Spleen (tissue), 11 donors: ENCODE results near the gene RTN4IP1. TPM values are rescaled to one million over a fixed set of nuclear protein-coding genes. Genes with fewer than 3 reads are reported as not detected.
A peak's percentile ranks its signal among the peaks of the same experiment; 100 is the strongest.

Experiments
- DNase-seq: peaks from one replicate; pipeline ENCODE4 v3.0.0-alpha.2; 2020
- H3K27ac ChIP-seq, 8 donors: fragments of 200-600 bp; sonication (generic) in 7 of 8; 1 replicate in 4 of 8; 2 replicates in 4 of 8; pipeline versions ENCODE4 v1.5.0 to v1.8.0; 2016 to 2021; ENCODE audit warnings: inconsistent platforms in 4 of 8, mild to moderate bottlenecking in 4 of 8, moderate library complexity in 1 of 8
- H3K27me3 ChIP-seq, 7 donors: fragments of 200-600 bp; sonication (generic) in 6 of 7; replicated peaks in 1 of 7; 1 replicate in 4 of 7; 2 replicates in 3 of 7; pipeline versions ENCODE4 v1.5.0 to v1.8.0; 2016 to 2021; ENCODE audit warnings: inconsistent platforms in 3 of 7, mild to moderate bottlenecking in 1 of 7
- H3K36me3 ChIP-seq, 6 donors: fragments of 200-600 bp; sonication (generic) in 5 of 6; 1 replicate in 4 of 6; 2 replicates in 2 of 6; pipeline versions ENCODE4 v1.5.0 to v1.8.0; 2016 to 2021; ENCODE audit warnings: inconsistent platforms in 2 of 6
- H3K4me1 ChIP-seq, 6 donors: fragments of 200-600 bp; sonication (generic) in 5 of 6; 1 replicate in 3 of 6; 2 replicates in 3 of 6; pipeline versions ENCODE4 v1.5.0 to v1.8.0; 2016 to 2021; ENCODE audit warnings: inconsistent platforms in 3 of 6
- H3K4me3 ChIP-seq, 8 donors: fragments of 200-600 bp; sonication (generic) in 7 of 8; 1 replicate in 4 of 8; 2 replicates in 4 of 8; pipeline versions ENCODE4 v1.5.0 to v1.8.0; 2016 to 2021; ENCODE audit warnings: inconsistent platforms in 4 of 8, mild to moderate bottlenecking in 4 of 8, moderate library complexity in 2 of 8
- H3K9me3 ChIP-seq, 8 donors: fragments of 200-600 bp; sonication (generic) in 7 of 8; 1 replicate in 4 of 8; 2 replicates in 4 of 8; pipeline versions ENCODE4 v1.5.0 to v1.8.0; 2016 to 2021; ENCODE audit warnings: inconsistent platforms in 4 of 8
- CTCF ChIP-seq, 11 experiments: fragments of 200-600 bp in 7 of 11; fragments of 450-650 bp in 4 of 11; sonication (generic) in 4 of 11; IDR thresholded peaks in 8 of 11; conservative IDR thresholded peaks in 3 of 11; 1 replicate in 7 of 11; 2 replicates in 4 of 11; pipeline versions ENCODE4 v1.4.0 to v1.8.0; 2016 to 2021; ENCODE audit warnings: antibody characterized with exemption in 11 of 11, inconsistent platforms in 4 of 11, mild to moderate bottlenecking in 1 of 11
- POLR2A ChIP-seq, 3 donors: fragments of 450-650 bp; IDR thresholded peaks; one replicate each; pipeline ENCODE4 v1.5.1; 2017; ENCODE audit warnings: antibody characterized with exemption in 3 of 3, mild to moderate bottlenecking in 1 of 3
- POLR2AphosphoS5 ChIP-seq, 3 donors: sonication (generic); formaldehyde crosslinking; IDR thresholded peaks; one replicate each; pipeline ENCODE4 v1.5.1; 2017; ENCODE audit warnings: antibody characterized with exemption in 3 of 3
- WGBS, 5 donors: extraction: QIAGEN DNeasy Blood & Tissue Kit in 3 of 5; methylation state at CpG; one replicate each; pipeline versions ENCODE4 v1.1.5 to v1.1.7; 2013 to 2018; 5-methylcytosine and 5-hydroxymethylcytosine counted together
- intact Hi-C: fragments of 100-400 bp; cut with DNase I; formaldehyde crosslinking; loops from one replicate; pipeline ENCODE4 v1.15.0; 2023; ENCODE audit warnings: low total_unique reads
- polyA plus RNA-seq, 3 donors: library from polyadenylated mRNA; stranded (reverse); fragments of 200-250 nt; gene quantifications; one replicate each; pipeline ENCODE4 v1.2.1, GENCODE V29; 2013
- total RNA-seq, 7 donors: library from RNA; depleted of rRNA in 3 of 7; stranded (reverse); fragments of >200 nt in 3 of 7; fragmentation: NEBNext Ultra II Directional in 4 of 7; extraction: Animal tissue kit (Norgen Biotek cat#: 25700) in 4 of 7; gene quantifications; one replicate each; pipeline versions ENCODE4 v1.1.0 to v1.2.1, GENCODE V29; 2016 to 2021
- donor health status: healthy with polysubstance abuse.
- donor health status: DM: no; HTN: no; CAD: no; lungs with moderate emphysema.
- donor health status: DM: no; HTN: no; CAD: no.
- donor health status: Bipolar disorder and iron deficiency.
- donor health status: healthy.
- donor health status: DM: no; HTN: no; CAD: no.
- donor health status: DM: yes; HTN: yes; CAD: no.

Gene RTN4IP1
- total and polyA plus RNA-seq, 10 donors = 3.9 to 9.1 (median 6.6) TPM

DNA sequence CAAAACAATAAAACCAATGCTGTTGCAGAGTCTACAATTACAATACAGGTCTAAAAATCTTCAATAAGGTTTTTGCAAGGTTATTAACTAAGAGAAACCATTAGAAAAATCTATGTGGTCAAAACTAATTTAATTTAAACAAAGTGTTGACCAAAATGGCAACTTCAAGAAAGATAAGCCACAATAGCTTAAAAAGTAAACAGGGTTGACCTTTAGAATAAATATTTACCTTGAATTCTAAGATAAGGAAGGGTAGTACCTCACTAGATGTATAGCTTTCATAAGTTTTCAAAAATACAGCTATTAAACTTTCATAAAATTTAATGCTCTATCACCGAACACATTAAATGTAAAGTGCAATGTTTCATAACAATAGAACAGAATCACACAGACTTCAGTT, 11.4 kb downstream of the RTN4IP1 start:
- no peak overlapping the region for H3K27ac ChIP-seq
- H3K36me3 ChIP-seq = peaks cover 0 to 69% (median 8%) of the 10 kb centered on the region in 6 donors
- no peak for DNase-seq
- no peaks in the 10 kb centered on the region for H3K27me3 ChIP-seq
- peaks cover 0 to 22% (median 0%) of the 10 kb centered on the region in 6 donors for H3K4me1 ChIP-seq
- no peaks in the 10 kb centered on the region for H3K9me3 ChIP-seq
- H3K4me3 ChIP-seq = no peak overlapping the region
- intact Hi-C loops = no loop called here
- WGBS, 5 donors = 89 to 95% (median 91%) methylated on average over 1 of the region's 1 CpG
- TF ChIP-seq CTCF (IDR thresholded peaks at IDR 0.05 in 8 of 11, conservative IDR thresholded peaks at IDR 0.05 in 3 of 11) (no peak), POLR2AphosphoS5 (IDR thresholded peaks at IDR 0.05) (no peak), POLR2A (IDR thresholded peaks at IDR 0.05) (no peak)

DNA sequence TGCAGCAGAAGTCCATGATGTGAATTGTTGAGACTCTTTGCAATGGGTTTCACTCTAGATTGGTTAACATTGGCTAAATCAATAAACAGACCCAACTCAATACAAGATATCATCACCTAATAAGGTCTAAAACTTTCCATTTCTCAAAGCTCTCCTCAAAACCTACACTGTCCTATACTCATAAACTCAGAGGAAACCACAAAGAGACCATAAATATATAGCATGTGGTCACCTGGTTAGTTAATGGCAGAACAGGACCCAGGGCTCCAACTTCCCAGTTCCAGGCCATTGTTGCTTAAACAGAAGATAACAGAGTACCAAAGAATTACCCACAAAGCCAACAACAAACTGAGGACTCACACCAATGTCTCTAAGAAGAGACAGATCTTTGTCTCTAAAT, 12.0 kb downstream of the RTN4IP1 start:
- intact Hi-C loops = no loop called here
- Histone ChIP-seq H3K36me3 (peaks cover 0 to 65% (median 8%) of the 10 kb centered on the region in 6 donors), H3K4me3 (no peak overlapping the region), H3K4me1 (peaks cover 0 to 23% (median 0%) of the 10 kb centered on the region in 6 donors), H3K27me3 (no peaks in the 10 kb centered on the region), H3K9me3 (no peaks in the 10 kb centered on the region), H3K27ac (no peak overlapping the region)
- no peak for DNase-seq
- TF ChIP-seq POLR2A (IDR thresholded peaks at IDR 0.05) = no peak
- no peak for TF ChIP-seq POLR2AphosphoS5 (IDR thresholded peaks at IDR 0.05)

- 51 to 71% (median 62%) methylated on average over 3 of the region's 3 CpGs for WGBS, 5 donors
- Histone ChIP-seq H3K4me1 (peaks cover 0 to 25% (median 0%) of the 10 kb centered on the region in 6 donors), H3K4me3 (no peak overlapping the region), H3K36me3 (peaks cover 0 to 63% (median 3%) of the 10 kb centered on the region in 6 donors), H3K27ac (peak overlapping the region in 2 of 8 donors; percentile 7 to 9), H3K9me3 (no peaks in the 10 kb centered on the region), H3K27me3 (no peaks in the 10 kb centered on the region)
- no peak for DNase-seq
- TF ChIP-seq POLR2A (IDR thresholded peaks at IDR 0.05) = no peak
- TF ChIP-seq CTCF (IDR thresholded peaks at IDR 0.05 in 8 of 11, conservative IDR thresholded peaks at IDR 0.05 in 3 of 11) = no peak
- TF ChIP-seq POLR2AphosphoS5 (IDR thresholded peaks at IDR 0.05) = no peak
- intact Hi-C loops = no loop called here
Observed at GRCh38 chr6:106614592-106615257, 14.6 kb downstream of the RTN4IP1 start.

DNA sequence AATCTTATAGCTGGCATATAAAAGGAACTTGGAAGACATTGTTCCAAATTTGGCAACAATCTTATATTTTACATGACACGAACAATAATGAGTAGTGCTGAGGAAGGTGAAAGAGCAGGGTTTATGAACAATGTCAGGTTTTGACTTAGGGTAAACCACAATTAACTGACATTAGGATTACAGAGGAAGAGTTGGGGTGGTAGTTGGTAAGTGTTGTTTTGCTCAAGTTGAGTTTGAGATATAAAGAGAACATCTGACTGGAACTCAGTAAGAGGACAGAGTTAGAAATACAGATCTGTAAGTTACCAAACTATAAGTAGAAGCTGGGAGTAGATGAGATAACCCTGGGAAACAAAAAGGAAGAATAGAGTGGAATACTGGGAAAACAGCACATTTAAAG, 15.1 kb downstream of the RTN4IP1 start:
- WGBS, 5 donors = 36 to 63% (median 50%) methylated on average over 1 of the region's 1 CpG
- DNase-seq = no peak
- TF ChIP-seq CTCF (IDR thresholded peaks at IDR 0.05 in 8 of 11, conservative IDR thresholded peaks at IDR 0.05 in 3 of 11) = no peak
- no peak for TF ChIP-seq POLR2AphosphoS5 (IDR thresholded peaks at IDR 0.05)
- no peak for TF ChIP-seq POLR2A (IDR thresholded peaks at IDR 0.05)
- Histone ChIP-seq H3K4me1 (peaks cover 0 to 31% (median 0%) of the 10 kb centered on the region in 6 donors), H3K27ac (peak overlapping the region in 2 of 8 donors; percentile 7 to 9), H3K4me3 (no peak overlapping the region), H3K36me3 (peaks cover 0 to 60% (median 3%) of the 10 kb centered on the region in 6 donors), H3K9me3 (no peaks in the 10 kb centered on the region), H3K27me3 (no peaks in the 10 kb centered on the region)
- intact Hi-C loops = no loop called here
